Measurements from ENCODE around the gene PRKAR1B.

DNA sequence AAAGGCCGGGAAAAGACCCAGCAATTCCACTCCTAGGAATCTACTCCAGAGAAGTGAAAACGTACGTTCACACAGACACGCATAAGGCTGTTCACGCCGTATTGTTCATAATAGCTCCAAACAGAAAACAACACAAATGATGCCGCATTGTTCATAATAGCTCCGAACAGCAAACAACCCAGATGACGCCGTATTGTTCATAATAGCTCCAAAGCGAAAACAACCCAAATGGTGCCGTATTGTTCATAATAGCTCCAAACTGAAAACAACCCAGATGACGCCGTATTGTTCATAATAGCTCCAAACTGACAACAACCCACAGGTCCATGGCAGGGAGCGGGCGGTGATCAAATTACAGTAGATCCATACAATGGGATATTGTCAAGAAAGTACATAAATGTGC is 85.8 kb downstream of the PRKAR1B start:
- no peak for TF ChIP-seq POLR2A (IDR thresholded peaks at IDR 0.05)
- TF ChIP-seq, protein P1, sequence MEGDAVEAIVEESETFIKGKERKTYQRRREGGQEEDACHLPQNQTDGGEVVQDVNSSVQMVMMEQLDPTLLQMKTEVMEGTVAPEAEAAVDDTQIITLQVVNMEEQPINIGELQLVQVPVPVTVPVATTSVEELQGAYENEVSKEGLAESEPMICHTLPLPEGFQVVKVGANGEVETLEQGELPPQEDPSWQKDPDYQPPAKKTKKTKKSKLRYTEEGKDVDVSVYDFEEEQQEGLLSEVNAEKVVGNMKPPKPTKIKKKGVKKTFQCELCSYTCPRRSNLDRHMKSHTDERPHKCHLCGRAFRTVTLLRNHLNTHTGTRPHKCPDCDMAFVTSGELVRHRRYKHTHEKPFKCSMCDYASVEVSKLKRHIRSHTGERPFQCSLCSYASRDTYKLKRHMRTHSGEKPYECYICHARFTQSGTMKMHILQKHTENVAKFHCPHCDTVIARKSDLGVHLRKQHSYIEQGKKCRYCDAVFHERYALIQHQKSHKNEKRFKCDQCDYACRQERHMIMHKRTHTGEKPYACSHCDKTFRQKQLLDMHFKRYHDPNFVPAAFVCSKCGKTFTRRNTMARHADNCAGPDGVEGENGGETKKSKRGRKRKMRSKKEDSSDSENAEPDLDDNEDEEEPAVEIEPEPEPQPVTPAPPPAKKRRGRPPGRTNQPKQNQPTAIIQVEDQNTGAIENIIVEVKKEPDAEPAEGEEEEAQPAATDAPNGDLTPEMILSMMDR (IDR thresholded peaks at IDR 0.05) = no peak
